Endothelial cell of umbilical vein (primary cell): ENCODE data around the gene MSANTD2. TPM values are rescaled to one million over a fixed set of nuclear protein-coding genes. Genes with fewer than 3 reads are reported as not detected.

Source experiments
- BruUV-seq: library from RNA; stranded (reverse); fragments of 400-500 nt; replicated peaks from 2 replicates; lab custom pipeline; 2021; lab: Mats Ljungman, UMichigan
- CTCF ChIA-PET: fragments of 300-600, 350-600 bp; sonication (Branson Sonifier 250); formaldehyde crosslinking; loops from one replicate; lab custom pipeline; 2021; ENCODE audit warnings: antibody characterized with exemption, inconsistent platforms; lab: Charles Lee
- POLR2A ChIA-PET: fragments of 300-600, 350-600 bp; sonication (Branson Sonifier 250); formaldehyde crosslinking; loops from one replicate; lab custom pipeline; 2021; ENCODE audit warnings: antibody characterized with exemption, inconsistent platforms; lab: Charles Lee
- DNase-seq: peaks from one replicate; pipeline ENCODE4 v3.0.0-alpha.2; 2011; ENCODE audit warnings: low read depth, low spot score
- FAIRE-seq: peaks from 2 replicates; lab custom pipeline; 2011; peaks lifted over from hg19 to GRCh38; lab: Jason Lieb, UNC
- H2AFZ ChIP-seq: 2 replicates; pipeline ENCODE4 v1.6.0; 2012; ENCODE audit warnings: low read depth, low read length, control low read depth, inconsistent platforms
- H3K27ac ChIP-seq: 2 replicates; pipeline ENCODE4 v1.5.1; 2011; ENCODE audit warnings: low read depth, mild to moderate bottlenecking, control low read depth, low read length, moderate library complexity; ENCODE audit not compliant: insufficient read depth
- H3K27me3 ChIP-seq, 2 experiments: 2 replicates each; pipeline versions ENCODE4 v1.6.0 to v1.6.1; 2011; ENCODE audit warnings: low read length in 2 of 2, mixed read lengths in 1 of 2; ENCODE audit not compliant: control insufficient read depth in 2 of 2, insufficient read depth in 2 of 2
- H3K36me3 ChIP-seq, 2 experiments: 2 replicates in 1 of 2; 3 replicates in 1 of 2; pipeline ENCODE4 v1.5.1; 2011; ENCODE audit warnings: low read length in 2 of 2, mild to moderate bottlenecking in 1 of 2, moderate library complexity in 1 of 2; ENCODE audit not compliant: control insufficient read depth in 2 of 2, insufficient read depth in 2 of 2; ENCODE audit errors: extremely low read depth in 1 of 2
- H3K4me1 ChIP-seq: 3 replicates; pipeline ENCODE4 v1.5.1; 2011; ENCODE audit warnings: mild to moderate bottlenecking, low read length; ENCODE audit not compliant: control insufficient read depth, insufficient read depth; ENCODE audit errors: extremely low read depth
- H3K4me2 ChIP-seq: 2 replicates; pipeline ENCODE4 v1.6.1; 2011; ENCODE audit warnings: low read length, control low read depth, mixed read lengths; ENCODE audit not compliant: insufficient read depth
- H3K4me3 ChIP-seq, 3 experiments: fragments of 200-600 bp in 1 of 3; sonication (generic), shearing (Covaris generic) in 1 of 3; replicated peaks in 1 of 3; 2 replicates each; pipeline ENCODE4 v1.5.1; 2011 to 2016; ENCODE audit warnings: control low read depth in 3 of 3, low read length in 3 of 3, mild to moderate bottlenecking in 2 of 3, inconsistent platforms in 1 of 3, low read depth in 1 of 3, moderate library complexity in 1 of 3; ENCODE audit not compliant: insufficient read depth in 1 of 3
- H3K79me2 ChIP-seq: 2 replicates; pipeline ENCODE4 v1.6.0; 2012; ENCODE audit warnings: low read length, inconsistent platforms; ENCODE audit not compliant: control insufficient read depth, insufficient read depth
- H3K9ac ChIP-seq: replicated peaks from 2 replicates; pipeline ENCODE3; 2011; ENCODE audit warnings: low read length, control low read depth; ENCODE audit not compliant: insufficient read depth; ENCODE audit errors: extremely low read depth
- H3K9me1 ChIP-seq: replicated peaks from 3 replicates; pipeline ENCODE4 v1.6.0; 2011; ENCODE audit warnings: mild to moderate bottlenecking, low read length; ENCODE audit not compliant: control insufficient read depth, insufficient read depth; ENCODE audit errors: extremely low read depth
- H3K9me3 ChIP-seq: replicated peaks from 2 replicates; pipeline ENCODE4 v1.5.1; 2012; ENCODE audit warnings: low read length, inconsistent platforms; ENCODE audit not compliant: control insufficient read depth, insufficient read depth
- H4K20me1 ChIP-seq: replicated peaks from 2 replicates; pipeline ENCODE3; 2011; ENCODE audit warnings: mild to moderate bottlenecking, low read length; ENCODE audit not compliant: control insufficient read depth, insufficient read depth; ENCODE audit errors: extremely low read depth
- CTCF ChIP-seq, 2 donors: IDR thresholded peaks; 1 replicate in 1 of 2; 2 replicates in 1 of 2; pipeline ENCODE4 v1.5.1; 2011; ENCODE audit warnings: low read length in 2 of 2, mild to moderate bottlenecking in 2 of 2, moderate library complexity in 2 of 2, control low read depth in 1 of 2, inconsistent platforms in 1 of 2, low read depth in 1 of 2; ENCODE audit not compliant: insufficient read depth in 1 of 2; ENCODE audit errors: extremely low read depth in 1 of 2
- EZH2 ChIP-seq: IDR thresholded peaks from 2 replicates; pipeline ENCODE4 v1.6.1; 2012; ENCODE audit warnings: borderline replicate concordance, low read depth, mild to moderate bottlenecking, moderate library complexity, low read length, inconsistent platforms; ENCODE audit not compliant: severe bottlenecking
- FOS ChIP-seq: IDR thresholded peaks from 2 replicates; pipeline ENCODE4 v1.6.1; 2011; ENCODE audit warnings: mild to moderate bottlenecking, low read length, moderate library complexity, borderline replicate concordance; ENCODE audit not compliant: insufficient read depth
- GATA2 ChIP-seq: IDR thresholded peaks from 2 replicates; pipeline ENCODE4 v1.7.0; 2011; ENCODE audit warnings: low read depth, mild to moderate bottlenecking, moderate library complexity, mixed read lengths, low read length; ENCODE audit not compliant: insufficient read length, insufficient read depth
- JUN ChIP-seq: IDR thresholded peaks from 2 replicates; pipeline ENCODE4 v1.6.1; 2011; ENCODE audit warnings: borderline replicate concordance, low read depth; ENCODE audit not compliant: insufficient read length, insufficient read depth
- MAX ChIP-seq: IDR thresholded peaks from 2 replicates; pipeline ENCODE4 v1.6.1; 2011; ENCODE audit not compliant: insufficient read depth, insufficient read length
- MYC ChIP-seq: IDR thresholded peaks from one replicate; pipeline ENCODE4 v1.6.1; 2011; ENCODE audit warnings: mild to moderate bottlenecking, low read depth, low read length
- POLR2A ChIP-seq: IDR thresholded peaks from 2 replicates; pipeline ENCODE4 v1.6.1; 2012; ENCODE audit warnings: low read depth, mild to moderate bottlenecking, control low read depth, low read length
- POLR2AphosphoS5 ChIP-seq: IDR thresholded peaks from 2 replicates; pipeline ENCODE4 v1.6.1; 2012; ENCODE audit warnings: low read depth, mild to moderate bottlenecking, control low read depth, low read length, moderate library complexity; ENCODE audit not compliant: insufficient read depth
- dilution Hi-C: fragments of 300-500 bp; cut with MboI; formaldehyde crosslinking; loops from one replicate; pipeline ENCODE4 v1.15.0; 2019; ENCODE audit warnings: low sequenced_read_pairs; ENCODE audit not compliant: extremely low pct_ligation_motif_present
- intact Hi-C: fragments of 100-400 bp; cut with micrococcal nuclease; formaldehyde crosslinking; loops from one replicate; pipeline ENCODE4 v1.10.0; 2022
- polyA plus RNA-seq, 4 experiments: library from polyadenylated mRNA; depleted of rRNA in 3 of 4; stranded (reverse) in 3 of 4; unstranded in 1 of 4; fragments of >200 nt; gene quantifications; 2 replicates each; pipeline versions ENCODE4 v1.2.1 to v1.2.3, GENCODE V29; 2011 to 2012; ENCODE audit warnings: missing spikeins in 1 of 4
- total RNA-seq: library from RNA; stranded (reverse); gene quantifications from 2 replicates; pipeline ENCODE4 v1.2.3, GENCODE V29; 2021

MSANTD2 gene
- total and polyA plus RNA-seq, 2 donors (not counting 3 experiments of a cell fraction or from before 2014, with no cell fraction given): 5.5 to 23.2 TPM

- ChIA-PET POLR2A (no interaction called here), CTCF (interaction anchor here (2.0 to 2.3 kb wide), 2 partner anchors 10 to 115 kb away, joined by 6 to 21 read pairs; no protein-coding TSS in a partner anchor)
- intact Hi-C loops: no loop called here
- Histone ChIP-seq H3K4me1 (no peaks in the 10 kb centered on the region), H3K36me3 (no peaks in the 10 kb centered on the region), H3K4me3 (no peak overlapping the region), H3K4me2 (no peak overlapping the region), H3K9me1 (no peaks in the 10 kb centered on the region), H4K20me1 (peaks cover 5% of the 10 kb centered on the region), H3K27me3 (no peaks in the 10 kb centered on the region), H3K9me3 (no peaks in the 10 kb centered on the region), H2AFZ (no peak overlapping the region), H3K27ac (no peak overlapping the region), H3K9ac (no peak overlapping the region), H3K79me2 (peaks cover 49% of the 10 kb centered on the region)
- DNase-seq (no peak), FAIRE-seq (no peak)
- BruUV-seq: no TSS peak
- TF ChIP-seq FOS: no peak
- TF ChIP-seq MAX: no peak
- no peak for TF ChIP-seq GATA2
- no peak for TF ChIP-seq EZH2
- no peak for TF ChIP-seq POLR2A
- no peak for TF ChIP-seq POLR2AphosphoS5
- TF ChIP-seq JUN: no peak
- TF ChIP-seq CTCF (IDR thresholded peaks at IDR 0.05; ENCODE audit: extremely low read depth in 1 of 2, insufficient read depth in 1 of 2, low read depth in 1 of 2, low read length in 2 of 2): no peak
- TF ChIP-seq MYC: no peak
- dilution Hi-C loops: no loop called here
Measured at GRCh38 chr11:124784051-124784450, 16.2 kb downstream of the MSANTD2 start.
